Fibroblast of skin of back (primary cell): Measurements from ENCODE around the gene IL2RA.
"Not testable (repeated sequence)": the region's sequence is repeated elsewhere in the genome, so short reads cannot be mapped to it uniquely, and the experiment has no call there.

Experiments
- DNase-seq: peaks from one replicate; pipeline ENCODE4 v3.0.0-alpha.2; 2013

Gene IL2RA

DNA sequence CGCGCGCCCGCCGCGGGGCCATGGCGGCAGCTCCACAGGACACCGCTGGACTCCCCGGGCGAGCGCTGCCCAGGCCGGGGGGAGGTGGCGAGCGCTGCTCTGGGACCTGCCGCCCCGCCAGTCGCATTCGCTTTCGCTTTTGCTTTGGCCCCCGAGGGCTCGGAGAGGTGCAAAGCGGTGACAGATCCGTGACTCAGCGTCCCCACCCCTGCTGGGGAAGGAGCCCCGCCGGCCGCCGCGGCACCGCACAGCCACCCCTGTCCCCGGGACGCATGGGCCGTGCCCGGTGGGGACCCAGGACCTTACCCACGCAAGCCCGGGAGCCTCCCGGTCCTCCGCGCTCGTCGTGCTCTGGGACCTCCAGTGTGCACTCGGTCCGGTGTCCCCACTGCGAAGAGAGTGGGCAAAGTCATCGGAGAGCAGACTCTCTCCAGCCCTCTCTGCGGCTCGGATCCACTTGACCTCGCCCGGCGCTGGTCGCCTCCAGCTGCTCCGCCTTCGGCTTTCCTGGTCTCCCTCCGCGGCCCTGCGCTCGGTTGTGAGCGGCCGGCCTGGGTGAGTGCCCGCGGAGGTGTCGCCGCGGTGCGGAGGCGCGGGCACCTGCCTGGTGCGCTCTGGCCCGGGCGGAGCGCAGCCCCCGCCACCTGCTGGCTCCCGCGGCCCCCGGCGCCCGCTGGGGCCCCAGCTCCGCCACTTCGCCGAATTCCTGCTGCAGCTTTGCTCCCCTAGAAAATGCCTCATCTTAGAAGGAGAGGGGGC lies 84.5 kb downstream of the IL2RA start, which contains the start of gene IL15RA:
Gene IL15RA, minus strand, starts transcription at position 73 of the 759 bp plus-strand sequence. Its CDS starts 51 bp downstream, at position 22.
- DNase-seq = peak; percentile 71

DNA sequence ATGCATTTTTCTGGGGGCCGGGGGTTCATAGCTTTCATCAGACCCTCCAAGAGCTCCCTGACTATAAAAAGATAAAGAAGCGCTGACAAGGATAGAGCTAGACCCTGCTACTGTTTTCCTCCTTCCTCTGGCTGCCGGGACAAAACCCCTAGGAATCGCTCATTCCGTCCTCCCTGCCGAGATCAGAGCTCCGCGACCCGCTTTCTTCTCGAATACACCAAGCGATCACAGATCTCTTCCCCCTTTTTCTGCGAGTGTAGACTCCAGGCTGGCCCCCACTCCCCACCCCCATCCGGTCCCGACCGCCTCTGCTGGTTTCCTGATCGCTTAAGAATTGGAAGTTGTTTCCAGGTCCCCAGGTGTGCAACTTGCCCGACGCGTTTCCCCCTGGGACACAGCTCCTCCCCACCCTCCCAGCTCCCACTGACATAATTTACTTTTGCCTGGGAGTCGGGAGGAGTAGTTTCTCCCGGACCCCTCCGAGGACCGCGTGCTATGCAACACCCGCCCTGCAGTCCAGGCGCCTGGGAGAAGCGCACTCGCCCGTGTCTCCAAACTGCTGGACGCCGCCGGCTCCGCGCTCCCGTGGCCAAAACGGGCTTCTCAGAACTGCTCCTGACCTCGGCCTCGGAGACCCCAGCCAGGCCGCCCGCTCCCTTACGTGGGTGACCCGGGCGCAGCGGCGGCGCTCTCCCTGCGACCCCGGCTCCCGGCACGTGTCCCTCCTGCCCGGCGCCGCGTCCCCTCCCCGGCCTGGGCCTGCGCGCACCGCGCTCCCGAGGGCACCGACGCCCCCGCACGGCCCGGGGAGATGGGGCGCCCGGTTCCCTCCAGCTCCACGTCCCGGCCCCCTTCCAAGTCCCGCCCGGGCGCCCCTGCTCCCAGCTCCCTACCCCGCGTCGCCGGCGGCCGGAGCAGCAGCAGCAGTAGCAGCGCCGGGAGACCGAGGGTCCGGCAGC lies 85.4 kb downstream of the IL2RA start:
- DNase-seq = peak; percentile 41

DNA sequence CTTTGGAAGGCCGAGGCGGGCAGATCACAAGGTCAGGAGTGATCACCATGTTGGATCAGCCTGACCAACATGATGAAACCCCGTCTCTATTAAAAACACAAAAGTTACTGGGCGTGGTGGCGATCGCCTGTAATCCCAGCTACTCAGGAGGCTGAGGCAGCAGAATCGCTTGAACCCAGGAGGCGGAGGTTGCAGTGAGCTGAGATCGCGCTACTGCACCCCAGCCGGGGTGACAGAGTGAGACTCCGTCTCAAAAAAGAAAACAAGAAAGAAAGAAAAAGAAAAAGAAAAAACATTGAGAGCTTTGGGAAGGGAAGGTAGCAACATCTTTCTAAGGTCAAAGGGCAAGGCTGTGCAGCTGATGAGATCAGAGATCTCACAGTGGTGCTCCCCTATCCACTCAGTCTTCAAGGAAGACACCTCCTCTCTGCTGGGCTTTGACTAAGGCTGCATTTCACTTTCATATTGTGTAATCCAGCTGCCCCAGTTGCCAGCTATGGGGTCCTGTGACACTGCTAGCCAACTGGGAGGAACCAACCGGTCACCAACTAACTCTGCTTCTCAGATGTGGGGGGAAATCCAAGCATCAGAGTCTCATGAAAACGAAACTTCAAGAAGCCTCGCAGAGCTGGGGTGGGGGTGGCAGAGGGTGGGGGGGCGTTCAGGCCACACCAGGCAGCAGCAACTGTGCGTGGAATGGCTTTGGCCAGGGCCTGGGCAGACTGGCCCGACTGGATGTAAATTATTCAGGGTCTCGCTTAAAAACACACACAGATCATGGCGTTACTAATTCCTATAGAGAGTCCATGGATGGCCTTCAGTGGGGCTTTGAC lies 86.3 kb downstream of the IL2RA start:
- no peak for DNase-seq

DNA sequence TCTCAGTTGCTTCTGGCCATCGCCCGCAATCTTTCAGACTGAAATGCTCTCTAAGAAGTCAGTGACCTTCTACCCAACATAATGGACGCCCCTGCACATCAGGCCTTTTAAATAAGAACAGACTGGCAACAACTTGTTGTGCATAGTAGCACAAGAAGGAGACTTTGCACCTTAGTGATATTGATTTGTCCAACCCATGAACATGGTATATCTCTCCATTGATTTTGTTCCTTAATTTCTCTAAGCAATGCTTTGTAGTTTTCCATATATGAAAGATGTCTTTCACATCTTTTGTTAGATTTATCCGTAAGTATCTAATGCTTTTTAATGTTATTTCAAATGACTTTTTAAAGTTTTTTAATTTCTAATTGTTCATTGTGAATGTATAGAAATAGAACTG lies 89.1 kb downstream of the IL2RA start:
- no peak for DNase-seq

DNA sequence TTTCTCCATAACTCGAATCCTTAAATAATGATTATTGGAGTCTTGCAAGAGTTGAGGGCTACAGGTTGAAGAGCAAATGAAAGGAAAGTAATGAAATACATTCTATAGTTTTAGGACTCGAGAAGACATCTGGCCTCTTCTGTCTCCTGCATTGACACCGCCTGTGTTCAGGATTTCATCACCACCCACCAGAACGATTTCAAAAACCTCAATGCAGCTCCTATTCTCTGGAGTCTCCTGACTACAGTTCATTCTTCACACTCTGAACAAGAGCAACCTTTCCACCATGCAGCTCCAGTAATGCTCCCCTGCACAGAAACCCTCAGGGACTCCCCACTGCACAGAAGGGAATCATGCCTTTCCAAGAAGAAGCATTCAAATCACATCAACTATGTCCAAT lies 90.3 kb downstream of the IL2RA start:
- DNase-seq = no peak

DNA sequence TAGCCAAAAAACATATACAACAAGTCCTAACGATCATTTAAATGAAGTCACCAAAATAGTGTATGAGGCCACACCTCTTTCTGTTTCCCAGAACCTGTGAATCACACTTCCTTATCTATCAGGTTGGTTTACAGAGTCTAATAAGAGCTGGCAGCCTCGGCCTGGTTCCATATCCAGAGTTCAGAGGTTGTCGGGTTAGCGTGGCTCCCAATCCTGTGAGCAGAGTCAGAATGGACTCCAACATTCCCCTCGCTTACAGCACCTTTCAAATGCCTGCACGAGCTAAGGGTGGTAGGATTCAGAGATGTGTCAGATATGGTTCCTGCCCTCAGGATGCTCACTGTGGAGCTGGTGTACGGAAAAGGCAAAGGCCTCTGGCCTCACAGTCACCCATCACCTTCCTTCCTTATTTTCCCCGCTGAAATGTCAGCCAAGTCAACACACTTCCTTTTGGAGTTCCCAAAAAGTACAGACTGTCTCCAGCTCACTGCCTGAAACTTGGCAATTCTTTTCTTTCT lies 90.8 kb downstream of the IL2RA start:
- no peak for DNase-seq

DNA sequence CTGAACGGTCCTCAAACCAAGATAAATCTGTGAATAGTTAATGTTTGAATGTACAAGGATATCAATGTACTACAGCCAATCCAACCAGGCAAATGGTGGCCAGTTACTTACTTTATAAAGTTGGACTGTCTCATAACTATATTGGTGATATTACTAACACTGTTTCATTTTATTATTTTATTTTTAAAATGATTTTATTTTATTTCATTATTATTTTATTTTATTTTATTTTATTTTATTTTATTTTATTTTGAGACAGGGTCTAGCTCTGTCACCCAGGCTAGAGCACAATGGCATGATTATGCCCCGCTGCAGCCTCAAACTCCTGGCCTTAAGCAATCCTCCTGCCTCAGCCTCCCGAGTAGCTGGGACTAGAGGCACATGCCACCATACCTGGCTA lies 91.6 kb downstream of the IL2RA start:
- no peak for DNase-seq

DNA sequence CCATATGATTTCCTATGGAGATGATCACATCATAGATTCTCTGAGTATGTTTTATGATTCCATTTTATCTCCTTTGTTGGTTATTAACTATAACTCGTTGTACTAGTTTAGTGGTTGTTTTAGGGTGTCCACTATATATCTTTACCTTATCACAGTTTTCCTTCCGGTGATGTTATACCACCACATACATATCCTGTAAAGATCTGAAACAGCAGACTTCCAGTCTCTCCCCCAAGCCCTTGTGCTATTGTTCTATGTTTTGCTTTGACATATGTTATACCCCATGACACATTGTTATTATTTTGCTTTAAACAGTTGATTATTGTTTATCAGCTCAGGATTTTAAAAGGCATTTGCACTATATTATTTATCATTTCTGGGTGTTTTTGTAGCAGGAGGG lies 92.1 kb downstream of the IL2RA start:
- no peak for DNase-seq

DNA sequence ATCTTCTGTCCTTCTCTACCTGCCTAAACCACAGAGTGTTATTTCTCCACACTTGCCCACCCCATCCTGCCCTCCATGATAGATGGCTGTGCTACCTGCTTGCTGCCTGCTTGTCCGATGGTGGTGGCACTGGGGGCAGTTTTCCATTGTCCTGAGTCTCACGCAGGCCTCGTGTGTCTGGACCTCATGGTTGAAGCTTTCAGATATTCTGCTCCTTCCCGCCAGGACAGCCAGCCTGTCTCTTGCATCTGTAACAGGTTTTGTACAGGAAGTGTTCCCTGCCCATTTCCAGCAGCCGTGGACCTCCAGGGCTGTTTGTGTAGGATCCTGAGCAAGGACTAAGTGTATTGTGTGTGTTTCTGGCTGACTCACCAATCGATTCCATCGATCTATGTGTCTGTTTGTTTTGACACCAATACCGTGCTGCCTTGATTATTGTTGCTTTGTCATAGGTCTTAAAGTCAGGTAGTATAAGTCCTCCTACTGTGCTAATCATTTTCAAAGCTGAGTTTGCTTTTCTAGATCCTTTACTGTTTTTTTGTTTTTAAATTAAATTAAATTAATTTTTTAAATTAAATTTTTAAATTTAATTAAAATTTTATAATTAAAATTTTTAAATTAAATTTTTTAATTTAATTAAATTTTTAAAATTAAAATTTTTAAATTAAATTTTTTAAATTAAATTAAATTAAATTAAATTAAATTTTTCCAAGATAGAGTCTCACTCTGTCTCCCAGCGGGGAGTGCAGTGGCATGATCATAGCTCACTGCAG lies 93.3 kb downstream of the IL2RA start:
- DNase-seq = no peak

DNA sequence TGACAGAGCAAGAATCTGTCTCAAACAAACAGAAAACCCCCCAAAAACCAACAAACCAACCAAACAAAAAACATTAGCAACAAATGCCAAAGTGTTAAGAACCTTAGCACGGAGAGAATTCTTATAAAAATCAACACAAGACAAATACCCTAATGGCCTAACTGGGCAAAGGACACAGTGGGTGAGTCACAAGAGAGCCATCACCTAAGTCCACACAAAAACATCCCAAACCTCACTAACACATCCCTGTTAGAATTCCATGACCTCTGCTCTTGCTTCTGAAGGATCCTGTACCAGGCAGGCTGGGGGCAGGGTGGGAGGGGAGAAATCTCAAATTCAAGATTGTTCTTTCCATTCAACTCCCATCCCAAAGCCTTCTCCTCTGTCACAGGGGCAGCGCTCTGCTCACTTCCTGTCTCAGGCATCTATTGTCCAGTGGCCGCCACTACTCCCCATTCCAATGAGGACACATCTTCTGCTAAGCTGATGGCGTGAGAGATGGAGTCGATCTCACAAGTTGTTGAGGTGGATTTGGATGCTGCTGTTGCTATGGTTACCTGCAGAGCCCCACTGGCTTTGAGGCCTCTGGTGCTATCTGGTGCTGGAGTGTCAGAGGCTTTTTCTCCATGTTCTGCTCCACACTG lies 94.0 kb downstream of the IL2RA start:
- DNase-seq = no peak

DNA sequence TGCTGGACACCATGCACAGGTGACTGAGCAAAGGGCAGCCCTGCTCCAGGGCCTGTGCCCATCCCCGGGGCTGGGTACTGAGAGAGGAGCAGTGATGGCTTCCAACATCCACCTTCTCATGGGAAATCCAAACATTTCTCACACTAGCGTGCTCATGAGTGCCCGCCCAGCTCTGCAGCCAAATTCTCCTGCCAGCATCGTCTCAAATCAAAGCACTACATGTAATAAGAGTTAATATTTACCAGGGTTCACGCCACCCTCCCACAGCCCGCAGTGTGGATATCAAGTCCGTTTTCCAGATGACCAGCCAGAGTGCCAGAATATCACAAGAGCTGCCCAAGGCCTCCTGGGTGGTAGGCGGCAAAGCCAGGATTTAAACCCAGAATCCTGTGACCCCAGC lies 96.9 kb downstream of the IL2RA start:
- no peak for DNase-seq

DNA sequence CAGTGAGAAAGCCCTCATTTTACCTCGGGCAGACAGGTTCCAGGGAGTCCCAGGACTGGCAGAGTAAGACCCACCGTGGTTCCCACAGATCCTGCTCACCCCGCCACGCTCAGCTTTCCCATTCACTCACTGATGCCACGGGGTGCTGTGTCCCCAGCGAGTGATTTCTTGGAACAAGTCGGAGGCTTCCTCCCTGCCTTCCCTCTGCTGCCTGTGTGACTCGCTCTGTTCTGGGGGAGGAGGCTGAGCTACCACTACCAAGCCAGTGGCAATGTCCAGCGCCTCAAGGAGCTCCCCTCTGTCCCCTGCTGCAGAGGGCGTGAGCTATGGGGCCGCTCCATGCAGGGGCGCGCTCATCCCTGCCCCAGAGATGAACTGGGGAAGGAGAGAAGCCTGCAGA lies 97.4 kb downstream of the IL2RA start:
- DNase-seq = no peak

DNA sequence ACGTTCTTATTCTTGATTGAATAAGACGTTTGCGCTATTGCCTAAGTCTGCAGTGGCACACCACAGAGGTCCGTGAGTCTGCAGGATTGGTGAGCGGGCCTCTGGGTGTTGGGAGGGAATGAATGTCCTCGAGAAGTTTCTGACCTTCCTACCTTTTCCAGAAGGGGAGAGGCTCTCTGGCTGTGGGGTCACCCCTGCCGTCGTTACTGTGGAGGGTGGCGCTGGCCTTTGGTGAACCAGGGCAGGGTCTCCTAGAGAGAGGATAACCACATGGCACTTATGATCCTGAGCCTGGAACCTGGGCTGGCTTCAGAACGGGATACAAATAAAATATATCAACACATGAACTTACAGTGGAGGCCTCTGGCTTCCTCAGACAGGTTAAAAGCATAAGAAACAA lies 98.6 kb downstream of the IL2RA start:
- DNase-seq = no peak

DNA sequence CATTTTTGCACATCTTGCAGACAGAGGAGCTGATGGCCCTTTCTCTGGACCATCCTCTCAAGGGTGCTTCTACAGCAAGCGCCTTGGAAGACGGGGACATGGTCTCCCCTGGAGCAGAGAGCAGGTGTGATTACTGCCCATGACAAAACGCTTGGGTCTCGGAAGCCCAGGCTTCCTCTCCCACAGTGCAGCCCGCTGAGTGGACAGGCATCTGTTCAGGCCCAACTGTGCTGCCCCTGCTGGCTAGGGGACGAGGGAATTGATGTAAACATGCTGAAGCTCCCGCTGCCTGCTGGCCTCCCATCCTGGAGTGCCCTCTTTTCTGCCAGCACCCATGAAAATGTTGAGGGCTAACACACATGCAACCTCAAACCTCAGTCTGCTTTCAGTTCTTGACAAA lies 99.1 kb downstream of the IL2RA start:
- DNase-seq = no peak

DNA sequence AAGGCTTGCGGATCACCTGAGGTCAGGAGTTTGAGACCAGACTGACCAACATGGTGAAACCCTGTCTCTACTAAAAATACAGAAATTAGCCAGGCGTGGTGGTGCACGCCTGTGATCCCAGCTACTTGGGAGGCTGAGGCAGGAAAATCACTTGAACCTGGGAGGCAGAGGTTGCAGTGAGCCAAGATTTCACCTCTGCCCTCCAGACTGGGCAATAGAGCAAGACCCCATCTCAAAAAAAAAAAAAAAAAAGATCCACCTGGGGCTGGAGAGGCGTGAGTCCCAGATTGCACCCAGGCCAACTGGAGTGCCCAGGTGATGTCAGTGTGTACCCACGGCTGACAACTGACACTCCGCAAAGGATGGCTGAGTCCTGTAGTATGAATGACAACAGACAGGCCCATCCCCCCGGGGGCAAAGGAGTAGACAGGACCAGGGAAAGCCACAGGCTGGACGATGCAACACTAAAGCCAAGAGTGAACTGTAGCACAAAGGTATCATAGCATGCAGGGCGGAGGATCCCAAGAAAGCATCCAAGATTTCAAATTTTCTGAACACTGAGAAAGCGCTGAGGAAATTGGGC lies 99.7 kb downstream of the IL2RA start:
- not testable (repeated sequence) for DNase-seq

DNA sequence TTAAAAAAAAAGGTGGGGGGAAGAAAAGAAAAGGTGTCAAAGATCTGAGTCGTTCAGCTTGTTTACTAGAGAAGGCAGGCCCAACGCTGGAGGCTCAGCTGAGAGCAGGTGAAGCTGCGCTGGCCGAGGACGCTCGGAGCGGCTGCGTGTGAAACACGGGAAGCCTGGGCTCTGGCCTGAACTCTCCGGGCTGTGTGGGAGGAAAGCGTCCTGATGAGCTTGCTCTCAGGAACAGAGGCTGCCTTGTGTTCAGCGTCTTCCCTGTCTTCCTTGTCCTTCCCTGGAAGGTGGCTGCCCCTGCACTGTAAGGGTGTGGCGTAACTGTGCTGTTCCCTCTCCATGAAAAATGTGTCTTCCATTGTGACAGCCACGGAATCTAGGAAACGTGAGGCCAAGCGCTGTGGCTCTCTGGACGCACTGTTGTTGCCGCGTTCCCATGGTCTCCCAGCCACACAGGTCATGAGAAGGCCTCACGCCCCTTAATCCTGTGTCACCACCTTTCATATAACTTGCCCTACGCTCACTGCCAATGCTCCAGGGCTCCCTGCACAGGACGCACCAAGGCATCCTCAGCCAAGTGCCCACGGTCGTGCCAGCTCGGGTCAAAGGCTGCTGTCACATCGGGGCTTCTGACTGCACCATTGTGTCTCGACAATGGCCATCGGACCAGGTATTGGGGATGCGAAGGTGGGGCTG lies 100.6 kb downstream of the IL2RA start:
- DNase-seq = no peak

DNA sequence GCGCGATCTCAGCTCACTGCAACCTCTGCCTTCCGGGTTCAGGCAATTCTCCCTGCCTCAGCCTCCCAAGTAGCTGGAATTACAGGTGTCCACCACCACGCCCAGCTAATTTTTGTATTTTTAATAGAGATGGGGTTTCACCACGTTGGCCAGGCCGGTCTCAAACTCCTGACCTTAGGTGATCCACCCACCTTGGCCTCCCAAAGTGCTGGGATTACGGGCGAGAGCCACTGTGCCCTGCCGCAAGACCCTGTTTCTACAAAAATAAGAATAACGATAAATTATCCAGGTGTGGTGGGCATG lies 101.2 kb downstream of the IL2RA start:
- not testable (repeated sequence) for DNase-seq
